Measurements from ENCODE around the gene ADGRL4.
"Not testable (repeated sequence)": the region's sequence is repeated elsewhere in the genome, so short reads cannot be mapped to it uniquely, and the experiment has no call there.

The ADGRL4 gene

DNA sequence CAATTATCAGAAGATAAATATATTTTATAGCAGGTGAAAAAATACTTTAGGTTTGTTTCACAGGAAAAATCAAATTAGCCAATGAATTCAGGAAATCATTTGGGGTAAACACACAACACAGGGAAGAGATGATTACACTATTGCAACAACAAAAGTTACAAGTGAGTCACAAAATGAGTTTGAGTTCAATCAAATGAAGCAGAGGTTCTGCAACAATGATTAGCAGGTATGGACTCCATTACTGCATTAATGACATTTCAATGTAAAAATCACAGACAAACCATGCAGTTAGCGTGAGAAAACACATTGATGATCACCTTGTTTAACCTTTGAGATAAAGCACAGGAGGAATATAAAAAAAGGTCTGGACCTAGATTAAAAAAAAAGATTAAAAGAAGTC lies 9.7 kb downstream of the ADGRL4 start:
- TF ChIP-seq, protein P1, sequence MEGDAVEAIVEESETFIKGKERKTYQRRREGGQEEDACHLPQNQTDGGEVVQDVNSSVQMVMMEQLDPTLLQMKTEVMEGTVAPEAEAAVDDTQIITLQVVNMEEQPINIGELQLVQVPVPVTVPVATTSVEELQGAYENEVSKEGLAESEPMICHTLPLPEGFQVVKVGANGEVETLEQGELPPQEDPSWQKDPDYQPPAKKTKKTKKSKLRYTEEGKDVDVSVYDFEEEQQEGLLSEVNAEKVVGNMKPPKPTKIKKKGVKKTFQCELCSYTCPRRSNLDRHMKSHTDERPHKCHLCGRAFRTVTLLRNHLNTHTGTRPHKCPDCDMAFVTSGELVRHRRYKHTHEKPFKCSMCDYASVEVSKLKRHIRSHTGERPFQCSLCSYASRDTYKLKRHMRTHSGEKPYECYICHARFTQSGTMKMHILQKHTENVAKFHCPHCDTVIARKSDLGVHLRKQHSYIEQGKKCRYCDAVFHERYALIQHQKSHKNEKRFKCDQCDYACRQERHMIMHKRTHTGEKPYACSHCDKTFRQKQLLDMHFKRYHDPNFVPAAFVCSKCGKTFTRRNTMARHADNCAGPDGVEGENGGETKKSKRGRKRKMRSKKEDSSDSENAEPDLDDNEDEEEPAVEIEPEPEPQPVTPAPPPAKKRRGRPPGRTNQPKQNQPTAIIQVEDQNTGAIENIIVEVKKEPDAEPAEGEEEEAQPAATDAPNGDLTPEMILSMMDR (conservative IDR thresholded peaks at IDR 0.05; ENCODE audit: low read length): no peak
- no peak for DNase-seq (ENCODE audit: low read depth)
- no peak overlapping the region for H3K4me3 ChIP-seq (ENCODE audit: low read length)

DNA sequence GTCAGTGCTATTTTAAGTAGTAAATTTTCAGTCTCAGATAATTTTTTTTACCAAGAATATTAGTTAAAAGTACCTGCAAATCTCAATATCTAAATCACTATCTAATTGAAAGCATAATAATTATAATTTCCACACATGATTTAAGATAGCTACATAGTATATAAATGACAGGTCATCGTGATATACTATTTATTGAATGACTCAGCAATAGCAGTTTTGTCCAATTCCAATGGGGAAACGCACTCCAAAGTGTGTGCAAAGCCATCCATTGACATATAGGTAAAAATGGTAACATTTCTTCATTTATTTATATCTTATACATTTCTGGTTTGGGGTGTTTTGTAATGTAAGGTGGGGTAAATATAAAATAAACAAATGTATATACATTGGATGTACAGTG lies 19.5 kb downstream of the ADGRL4 start:
- DNase-seq (ENCODE audit: low read depth): no peak
- H3K4me3 ChIP-seq (ENCODE audit: low read length): no peak overlapping the region
- TF ChIP-seq, protein P1 (conservative IDR thresholded peaks at IDR 0.05; ENCODE audit: low read length): no peak

DNA sequence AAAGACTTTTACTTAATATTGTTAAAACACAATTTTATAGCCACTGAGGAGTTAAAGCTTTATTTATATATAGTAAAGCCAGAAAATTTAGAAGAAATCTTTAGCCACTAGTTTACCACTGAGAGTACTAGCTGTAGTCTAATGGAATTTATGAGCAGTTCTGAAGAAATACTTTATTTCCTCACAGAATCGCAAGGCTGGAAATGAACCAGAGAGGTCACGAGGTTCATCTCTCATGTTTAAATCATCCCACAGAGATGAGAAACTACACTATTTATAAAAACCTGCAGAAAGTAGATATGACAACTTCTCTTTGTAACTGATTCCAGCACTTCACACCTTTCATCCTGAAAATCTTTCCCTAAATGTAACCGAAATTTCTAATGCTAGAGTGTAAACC lies 26.0 kb downstream of the ADGRL4 start:
- DNase-seq (ENCODE audit: low read depth): peak; percentile 21
- TF ChIP-seq, protein P1 (conservative IDR thresholded peaks at IDR 0.05; ENCODE audit: low read length): no peak
- H3K4me3 ChIP-seq (ENCODE audit: low read length): no peak overlapping the region

DNA sequence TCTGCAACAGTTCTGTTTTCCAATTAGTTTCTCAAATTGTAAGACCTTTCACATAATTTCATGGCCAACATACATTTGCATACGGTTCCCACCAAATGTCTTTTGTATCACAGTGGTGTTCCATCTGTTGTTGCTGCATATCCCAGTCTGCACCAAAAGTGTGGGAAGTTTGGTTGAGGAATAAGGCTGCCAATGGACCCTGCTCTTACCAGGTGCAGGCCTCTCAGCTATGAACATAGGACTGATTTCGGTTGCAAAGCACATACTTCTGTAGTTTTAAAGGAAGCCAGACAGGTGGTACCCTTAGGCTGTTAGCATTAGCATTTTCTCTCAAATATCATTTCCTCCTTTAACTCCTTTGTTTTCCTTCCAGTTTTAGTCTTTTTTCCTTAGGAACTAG lies 33.8 kb downstream of the ADGRL4 start:
- no peak overlapping the region for H3K4me3 ChIP-seq (ENCODE audit: low read length)
- DNase-seq (ENCODE audit: low read depth): no peak
- TF ChIP-seq, protein P1 (conservative IDR thresholded peaks at IDR 0.05; ENCODE audit: low read length): no peak

DNA sequence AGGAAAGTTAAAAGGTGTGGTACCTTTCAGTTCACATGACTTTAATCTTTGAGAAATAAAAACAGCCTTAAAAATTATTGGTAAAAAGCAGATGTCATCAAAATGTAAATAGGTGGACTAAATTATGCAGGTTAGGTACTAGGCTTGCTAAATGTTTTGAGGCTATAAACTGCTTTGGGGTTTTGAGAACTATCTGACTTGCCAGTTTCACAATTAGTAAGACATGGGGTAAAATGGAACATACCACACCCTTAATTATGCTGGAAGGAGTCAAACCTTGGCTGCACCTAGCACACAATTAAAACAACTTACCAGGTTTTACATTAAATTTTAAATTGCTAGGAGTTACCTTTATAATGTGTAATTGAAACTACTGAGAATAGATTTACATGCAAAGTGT lies 39.4 kb downstream of the ADGRL4 start:
- H3K4me3 ChIP-seq (ENCODE audit: low read length); DNase-seq (ENCODE audit: low read depth): not testable (repeated sequence)

DNA sequence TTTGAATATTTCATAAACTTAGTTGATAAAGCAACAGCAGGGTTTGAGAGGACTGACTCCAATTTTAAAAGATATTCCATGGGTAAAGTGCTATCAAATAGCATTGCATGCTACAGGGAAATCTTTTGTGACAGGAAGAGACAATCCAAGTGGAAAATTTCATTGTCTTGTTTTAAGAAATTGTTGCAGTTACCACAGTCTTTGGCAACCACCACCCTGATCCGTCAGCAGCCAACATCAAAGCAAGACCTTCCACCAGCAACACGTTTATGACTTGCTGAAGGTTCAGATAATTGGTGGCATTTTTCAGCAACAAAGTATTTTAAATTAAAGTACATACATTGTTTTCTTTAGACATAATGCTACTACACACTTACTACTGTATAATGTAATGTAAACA lies 47.8 kb downstream of the ADGRL4 start:
- peak; percentile 20 for DNase-seq (ENCODE audit: low read depth)
- TF ChIP-seq, protein P1 (conservative IDR thresholded peaks at IDR 0.05; ENCODE audit: low read length): no peak
- H3K4me3 ChIP-seq (ENCODE audit: low read length): no peak overlapping the region

DNA sequence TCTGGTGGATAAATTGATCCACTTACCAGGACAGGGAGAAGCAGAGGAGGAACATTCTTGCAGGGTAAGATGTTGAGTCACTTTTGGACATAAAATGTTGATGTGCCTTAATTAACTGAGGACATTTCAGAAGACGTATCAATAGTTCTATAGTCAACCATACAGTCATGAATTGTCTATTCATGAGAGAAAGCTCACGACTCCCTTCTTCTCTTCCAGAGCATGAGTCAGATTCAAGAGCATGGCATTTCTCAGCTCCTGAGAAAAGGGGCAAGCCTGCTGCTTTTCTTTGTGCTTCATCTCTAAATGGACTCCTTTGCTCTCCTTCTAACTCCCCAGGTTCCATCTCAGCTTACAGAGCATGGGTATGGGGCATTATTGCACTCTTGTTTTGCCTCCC lies 55.7 kb downstream of the ADGRL4 start:
- no peak overlapping the region for H3K4me3 ChIP-seq (ENCODE audit: low read length)
- TF ChIP-seq, protein P1 (conservative IDR thresholded peaks at IDR 0.05; ENCODE audit: low read length): no peak
- no peak for DNase-seq (ENCODE audit: low read depth)

DNA sequence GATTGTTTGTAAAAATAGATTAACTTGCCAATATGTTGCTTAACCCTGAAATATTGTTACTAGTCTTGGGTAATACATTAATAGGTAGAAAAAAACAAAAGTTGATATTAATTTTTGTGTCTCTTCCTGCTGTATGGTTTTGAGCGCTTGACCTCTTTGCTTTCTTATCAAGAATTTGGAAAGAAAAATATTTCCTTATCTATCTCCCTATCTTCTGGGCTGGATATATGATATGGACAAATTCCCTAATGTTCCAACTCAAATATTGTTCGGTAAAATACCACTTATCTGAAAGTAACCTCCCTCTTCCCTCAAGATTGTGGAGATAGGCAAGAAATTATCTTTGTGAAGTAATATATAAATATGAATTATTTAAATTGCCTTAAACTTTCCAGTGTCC lies 57.3 kb downstream of the ADGRL4 start:
- TF ChIP-seq, protein P1 (conservative IDR thresholded peaks at IDR 0.05; ENCODE audit: low read length): no peak
- no peak for DNase-seq (ENCODE audit: low read depth)
- no peak overlapping the region for H3K4me3 ChIP-seq (ENCODE audit: low read length)

All from AG10803 (cell line).